Gastrocnemius medialis (tissue), 4 donors: Measurements from ENCODE around the gene STAM2. TPM values are rescaled to one million over a fixed set of nuclear protein-coding genes. Genes with fewer than 3 reads are reported as not detected.

Source experiments
- ATAC-seq, 2 donors: fragments of 150-250 bp; one replicate each; pipeline ENCODE4 v1.9.1; 2016
- DNase-seq, 2 donors: peaks; one replicate each; pipeline ENCODE4 v3.0.0-alpha.2; 2019
- H3K27ac ChIP-seq, 4 donors: fragments of 200-600 bp; sonication (generic); 1 replicate in 1 of 4; 2 replicates in 3 of 4; pipeline ENCODE4 v1.5.1; 2016 to 2018; ENCODE audit warnings: mild to moderate bottlenecking in 2 of 4, moderate library complexity in 1 of 4
- H3K27me3 ChIP-seq, 3 donors: fragments of 200-600 bp; sonication (generic) in 2 of 3; 1 replicate in 1 of 3; 2 replicates in 2 of 3; pipeline versions ENCODE4 v1.5.1 to v1.6.0; 2016 to 2019; ENCODE audit warnings: mild to moderate bottlenecking in 1 of 3, moderate library complexity in 1 of 3
- H3K36me3 ChIP-seq, 2 donors: fragments of 200-600 bp; sonication (generic) in 1 of 2; one replicate each; pipeline ENCODE4 v1.5.1; 2017 to 2018
- H3K4me1 ChIP-seq, 2 donors: fragments of 200-600 bp; sonication (generic) in 1 of 2; one replicate each; pipeline ENCODE4 v1.5.1; 2016 to 2017; ENCODE audit warnings: mild to moderate bottlenecking in 2 of 2
- H3K4me3 ChIP-seq, 4 donors: fragments of 200-600 bp; sonication (generic) in 3 of 4; 1 replicate in 1 of 4; 2 replicates in 3 of 4; pipeline ENCODE4 v1.5.1; 2016 to 2019; ENCODE audit warnings: mild to moderate bottlenecking in 2 of 4
- H3K9me3 ChIP-seq, 3 donors: fragments of 200-600 bp; sonication (generic) in 2 of 3; 1 replicate in 1 of 3; 2 replicates in 2 of 3; pipeline ENCODE4 v1.5.1; 2016 to 2019
- CTCF ChIP-seq, 5 experiments: fragments of 450-650 bp in 3 of 5; fragments of 200-600 bp in 2 of 5; sonication (generic) in 2 of 5; IDR thresholded peaks in 4 of 5; conservative IDR thresholded peaks in 1 of 5; 1 replicate in 4 of 5; 2 replicates in 1 of 5; pipeline ENCODE4 v1.5.1; 2016 to 2019; ENCODE audit warnings: antibody characterized with exemption in 5 of 5, mild to moderate bottlenecking in 3 of 5, moderate library complexity in 3 of 5
- POLR2A ChIP-seq, 2 donors: fragments of 450-650 bp; IDR thresholded peaks; one replicate each; pipeline ENCODE4 v1.6.1; 2017; ENCODE audit warnings: antibody characterized with exemption in 2 of 2, mild to moderate bottlenecking in 2 of 2, moderate library complexity in 2 of 2
- in situ Hi-C, 4 donors: fragments of 200-750 bp; cut with MboI; loops; one replicate each; pipeline versions ENCODE4 v1.15.0 to v1.8.0; 2017; ENCODE audit warnings: low sequenced_read_pairs in 4 of 4
- intact Hi-C: fragments of 100-400 bp; cut with DNase I; formaldehyde crosslinking; loops from one replicate; pipeline ENCODE4 v1.15.1; 2023; ENCODE audit warnings: low total_unique reads
- total RNA-seq, 4 donors: library from RNA; depleted of rRNA; stranded (reverse); fragments of >200 nt; gene quantifications; one replicate each; pipeline versions ENCODE4 v1.1.0 to v1.2.3, GENCODE V29; 2016

STAM2 gene
- total RNA-seq, 4 donors from 2014 or later = 16.7 to 31.8 (median 20.3) TPM

GRCh38 chr2:152071092-152071491 lies 104.5 kb downstream of the STAM2 start:
- DNase-seq = no peak
- Histone ChIP-seq H3K27ac (no peak overlapping the region), H3K4me1 (no peaks in the 10 kb centered on the region), H3K36me3 (no peaks in the 10 kb centered on the region), H3K9me3 (no peaks in the 10 kb centered on the region), H3K4me3 (no peak overlapping the region), H3K27me3 (no peaks in the 10 kb centered on the region)
- TF ChIP-seq POLR2A (IDR thresholded peaks at IDR 0.05) (no peak), CTCF (IDR thresholded peaks at IDR 0.05 in 4 of 5, conservative IDR thresholded peaks at IDR 0.05 in 1 of 5) (no peak)
- intact Hi-C loops (no loop called here), in situ Hi-C loops (no loop called here)
- no peak for ATAC-seq

GRCh38 chr2:152068226-152068625 lies 107.3 kb downstream of the STAM2 start:
- no peaks in the 10 kb centered on the region for H3K27me3 ChIP-seq
- no peak overlapping the region for H3K27ac ChIP-seq
- DNase-seq (no peak), ATAC-seq (no peak)
- no peaks in the 10 kb centered on the region for H3K4me1 ChIP-seq
- no peaks in the 10 kb centered on the region for H3K9me3 ChIP-seq
- intact Hi-C loops = no loop called here
- in situ Hi-C loops = no loop called here
- H3K36me3 ChIP-seq = no peaks in the 10 kb centered on the region
- TF ChIP-seq CTCF (IDR thresholded peaks at IDR 0.05 in 4 of 5, conservative IDR thresholded peaks at IDR 0.05 in 1 of 5) = no peak
- no peak overlapping the region for H3K4me3 ChIP-seq

- Histone ChIP-seq H3K4me3 (no peak overlapping the region), H3K27me3 (no peaks in the 10 kb centered on the region), H3K9me3 (no peaks in the 10 kb centered on the region), H3K4me1 (no peaks in the 10 kb centered on the region), H3K36me3 (no peaks in the 10 kb centered on the region), H3K27ac (no peak overlapping the region)
- ATAC-seq (no peak), DNase-seq (no peak)
- no peak for TF ChIP-seq CTCF (IDR thresholded peaks at IDR 0.05 in 4 of 5, conservative IDR thresholded peaks at IDR 0.05 in 1 of 5)
- TF ChIP-seq POLR2A (IDR thresholded peaks at IDR 0.05) = no peak
- in situ Hi-C loops = no loop called here
- intact Hi-C loops = no loop called here
These were observed 107.7 kb downstream of the STAM2 start for GRCh38 chr2:152067823-152068222.

Other genes starting within 250 kb of the STAM2 start
- under 1 TPM; 0.04 to 0.56 (median 0.36) TPM for gene CACNB4, start 76.7 kb downstream of the STAM2 start, total RNA-seq
- gene FMNL2, start 159.4 kb upstream of the STAM2 start, total RNA-seq = 10 to 100 TPM in 2 of 4 donors, 1 to 10 TPM in 2; 6.7 to 17.2 (median 11.5) TPM